Peyer's patch (tissue), 4 donors: ENCODE results near the gene PAOX. TPM values are rescaled to one million over a fixed set of nuclear protein-coding genes. Genes with fewer than 3 reads are reported as not detected.
A peak's percentile ranks its signal among the peaks of the same experiment; 100 is the strongest.

Experiments
- DNase-seq, 3 donors: peaks; one replicate each; pipeline ENCODE4 v3.0.0-alpha.2; 2017 to 2019
- H3K27ac ChIP-seq, 4 donors: fragments of 200-600 bp; sonication (generic); one replicate each; pipeline ENCODE4 v1.5.1; 2016 to 2019
- H3K27me3 ChIP-seq, 2 donors: fragments of 200-600 bp; sonication (generic); one replicate each; pipeline ENCODE4 v1.5.1; 2019
- H3K36me3 ChIP-seq, 3 donors: fragments of 200-600 bp; sonication (generic); one replicate each; pipeline ENCODE4 v1.5.1; 2016 to 2019
- H3K4me1 ChIP-seq, 4 donors: fragments of 200-600 bp; sonication (generic); one replicate each; pipeline ENCODE4 v1.5.1; 2016 to 2019
- H3K4me3 ChIP-seq, 4 donors: fragments of 200-600 bp; sonication (generic); 1 replicate in 3 of 4; 2 replicates in 1 of 4; pipeline ENCODE4 v1.5.1; 2016 to 2019; ENCODE audit warnings: mild to moderate bottlenecking in 1 of 4
- H3K9me3 ChIP-seq, 4 donors: fragments of 200-600 bp; sonication (generic); one replicate each; pipeline ENCODE4 v1.5.1; 2016 to 2019; ENCODE audit warnings: mild to moderate bottlenecking in 1 of 4
- POLR2A ChIP-seq, 2 donors: fragments of 450-650 bp; IDR thresholded peaks; one replicate each; pipeline ENCODE4 v1.5.1; 2017; ENCODE audit warnings: antibody characterized with exemption in 2 of 2, mild to moderate bottlenecking in 2 of 2, moderate library complexity in 2 of 2
- total RNA-seq, 4 donors: library from RNA; depleted of rRNA; stranded (reverse); fragments of >200 nt; gene quantifications; one replicate each; pipeline ENCODE4 v1.1.0, GENCODE V29; 2016
- TF ChIP-seq, protein P1 (sequence below), 6 experiments: fragments of 450-650 bp in 4 of 6; fragments of 200-600 bp in 2 of 6; sonication (generic) in 1 of 6; IDR thresholded peaks; one replicate each; pipeline ENCODE4 v1.5.1; 2017 to 2019; ENCODE audit warnings: antibody characterized with exemption in 6 of 6, mild to moderate bottlenecking in 3 of 6, moderate library complexity in 1 of 6

PAOX gene
- total RNA-seq, 4 donors from 2014 or later = 19.8 to 53.7 (median 36.9) TPM

DNA sequence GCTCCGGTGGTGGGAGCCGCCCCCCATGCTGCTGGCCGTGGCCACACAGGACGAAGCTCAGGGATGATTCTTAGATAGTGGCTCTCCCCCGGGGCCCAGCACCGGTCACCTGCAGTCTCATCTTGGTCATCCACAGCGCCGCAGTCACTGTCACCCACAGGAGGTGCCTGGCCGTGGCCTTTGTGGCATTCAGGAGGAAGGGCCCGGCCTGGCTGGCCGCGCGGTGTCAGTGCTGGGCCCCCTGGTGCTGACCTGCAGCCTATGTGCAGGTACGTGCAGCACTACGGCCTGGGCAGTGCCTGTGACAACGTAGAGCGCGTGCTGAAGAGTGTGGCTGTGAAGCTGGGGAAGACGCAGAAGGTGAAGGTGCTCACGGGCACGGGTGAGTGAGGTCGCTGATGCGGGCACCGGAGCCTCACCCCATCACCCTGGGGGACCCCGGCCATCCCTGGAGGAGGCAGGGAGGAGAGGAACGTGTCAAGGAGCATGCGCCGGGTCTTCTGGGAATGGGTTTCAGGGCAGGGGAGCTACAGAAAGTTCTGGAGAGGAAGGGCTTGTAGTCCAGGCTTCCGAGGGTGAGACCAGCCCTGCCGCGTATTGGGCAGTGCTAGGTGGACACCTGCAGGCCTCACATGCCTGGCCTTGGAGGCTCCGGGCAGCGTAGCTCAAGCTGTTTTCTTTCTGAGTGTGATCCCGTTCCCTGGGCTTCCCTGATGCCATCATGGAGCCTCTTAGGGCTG, 40.3 kb downstream of the PAOX start:
- Histone ChIP-seq H3K36me3 (peaks cover 0 to 44% (median 0%) of the 10 kb centered on the region in 3 donors), H3K27me3 (peaks cover 0 to 3% of the 10 kb centered on the region in 2 donors), H3K27ac (no peak overlapping the region), H3K9me3 (peaks cover 0 to 2% (median 0%) of the 10 kb centered on the region in 4 donors), H3K4me1 (peaks cover 0 to 8% (median 0%) of the 10 kb centered on the region in 4 donors), H3K4me3 (no peak overlapping the region)
- no peak for DNase-seq
- TF ChIP-seq, protein P1, sequence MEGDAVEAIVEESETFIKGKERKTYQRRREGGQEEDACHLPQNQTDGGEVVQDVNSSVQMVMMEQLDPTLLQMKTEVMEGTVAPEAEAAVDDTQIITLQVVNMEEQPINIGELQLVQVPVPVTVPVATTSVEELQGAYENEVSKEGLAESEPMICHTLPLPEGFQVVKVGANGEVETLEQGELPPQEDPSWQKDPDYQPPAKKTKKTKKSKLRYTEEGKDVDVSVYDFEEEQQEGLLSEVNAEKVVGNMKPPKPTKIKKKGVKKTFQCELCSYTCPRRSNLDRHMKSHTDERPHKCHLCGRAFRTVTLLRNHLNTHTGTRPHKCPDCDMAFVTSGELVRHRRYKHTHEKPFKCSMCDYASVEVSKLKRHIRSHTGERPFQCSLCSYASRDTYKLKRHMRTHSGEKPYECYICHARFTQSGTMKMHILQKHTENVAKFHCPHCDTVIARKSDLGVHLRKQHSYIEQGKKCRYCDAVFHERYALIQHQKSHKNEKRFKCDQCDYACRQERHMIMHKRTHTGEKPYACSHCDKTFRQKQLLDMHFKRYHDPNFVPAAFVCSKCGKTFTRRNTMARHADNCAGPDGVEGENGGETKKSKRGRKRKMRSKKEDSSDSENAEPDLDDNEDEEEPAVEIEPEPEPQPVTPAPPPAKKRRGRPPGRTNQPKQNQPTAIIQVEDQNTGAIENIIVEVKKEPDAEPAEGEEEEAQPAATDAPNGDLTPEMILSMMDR (IDR thresholded peaks at IDR 0.05) = no peak
- no peak for TF ChIP-seq POLR2A (IDR thresholded peaks at IDR 0.05)

DNA sequence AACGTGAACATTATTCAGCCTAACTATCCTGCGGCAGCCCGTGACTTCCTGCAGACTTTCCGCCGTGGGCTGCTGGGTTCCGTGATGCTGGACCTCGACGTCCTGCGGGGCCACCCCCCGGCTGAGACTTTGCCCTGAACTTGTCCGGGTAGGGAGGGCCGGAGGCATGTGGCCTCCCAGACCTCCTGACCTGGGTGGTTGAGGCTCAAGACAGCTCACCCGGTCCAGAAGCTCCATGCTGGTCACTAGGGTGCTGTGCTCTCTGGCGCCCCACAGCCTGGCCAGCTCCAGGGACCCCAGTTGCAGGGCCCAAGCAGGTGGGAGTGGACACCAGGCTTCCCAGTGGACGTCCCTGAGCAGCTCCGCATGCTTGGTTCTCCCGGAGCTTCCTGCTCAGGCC, 41.0 kb downstream of the PAOX start:
- Histone ChIP-seq H3K4me3 (no peak overlapping the region), H3K4me1 (peaks cover 0 to 8% (median 0%) of the 10 kb centered on the region in 4 donors), H3K27me3 (peaks cover 0 to 3% of the 10 kb centered on the region in 2 donors), H3K9me3 (no peaks in the 10 kb centered on the region), H3K27ac (no peak overlapping the region), H3K36me3 (peaks cover 0 to 39% (median 0%) of the 10 kb centered on the region in 3 donors)
- no peak for DNase-seq
- TF ChIP-seq, protein P1 (IDR thresholded peaks at IDR 0.05) = no peak
- no peak for TF ChIP-seq POLR2A (IDR thresholded peaks at IDR 0.05)

- no peaks in the 10 kb centered on the region for H3K9me3 ChIP-seq
- peaks cover 0 to 3% of the 10 kb centered on the region in 2 donors for H3K27me3 ChIP-seq
- H3K4me1 ChIP-seq = peaks cover 0 to 8% (median 0%) of the 10 kb centered on the region in 4 donors
- H3K27ac ChIP-seq = no peak overlapping the region
- TF ChIP-seq, protein P1 (IDR thresholded peaks at IDR 0.05) = no peak
- TF ChIP-seq POLR2A (IDR thresholded peaks at IDR 0.05) = no peak
- H3K36me3 ChIP-seq = peaks cover 0 to 34% (median 0%) of the 10 kb centered on the region in 3 donors
- no peak for DNase-seq
- no peak overlapping the region for H3K4me3 ChIP-seq
Observed at GRCh38 chr10:133420579-133420978, 41.5 kb downstream of the PAOX start.

- Histone ChIP-seq H3K9me3 (no peaks in the 10 kb centered on the region), H3K36me3 (peaks cover 0 to 29% (median 0%) of the 10 kb centered on the region in 3 donors), H3K27ac (no peak overlapping the region), H3K27me3 (peaks cover 0 to 3% of the 10 kb centered on the region in 2 donors), H3K4me3 (no peak overlapping the region), H3K4me1 (peaks cover 0 to 8% (median 0%) of the 10 kb centered on the region in 4 donors)
- no peak for TF ChIP-seq POLR2A (IDR thresholded peaks at IDR 0.05)
- TF ChIP-seq, protein P1 (IDR thresholded peaks at IDR 0.05) = no peak
- peak in 1 of 3 donors; percentile 43 for DNase-seq
Observed at GRCh38 chr10:133421336-133422222, 42.5 kb downstream of the PAOX start.

DNA sequence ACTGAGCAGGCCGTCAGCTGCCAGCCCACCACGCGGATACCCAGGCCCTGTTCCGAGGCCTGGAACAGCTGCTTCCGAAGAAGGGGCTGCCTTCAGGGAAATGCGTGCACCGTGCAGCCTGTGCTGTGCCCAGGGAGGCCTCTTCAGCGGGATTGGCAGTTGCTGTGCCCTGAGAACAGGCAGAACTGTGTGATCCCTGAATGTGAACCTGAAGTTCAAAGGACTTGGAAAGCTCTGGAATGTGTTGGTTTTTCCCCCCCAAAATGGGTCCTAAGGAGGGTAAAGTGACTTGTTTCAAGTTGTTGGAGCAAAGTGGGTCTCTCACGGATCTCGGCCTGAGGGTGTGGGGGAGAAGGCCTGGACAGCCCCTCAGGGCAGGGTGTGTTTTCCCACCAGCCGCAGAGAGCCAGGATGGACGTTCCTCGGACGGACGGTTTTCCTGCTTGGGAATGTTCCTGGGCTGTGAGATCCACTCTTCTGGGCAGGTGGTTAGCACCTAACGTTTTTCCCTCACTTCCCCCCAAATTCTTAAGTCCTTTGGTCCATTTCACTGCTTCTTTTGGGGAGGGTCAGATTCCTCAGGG, 43.3 kb downstream of the PAOX start:
- H3K4me3 ChIP-seq = no peak overlapping the region
- H3K27me3 ChIP-seq = peaks cover 0 to 3% of the 10 kb centered on the region in 2 donors
- H3K27ac ChIP-seq = no peak overlapping the region
- H3K9me3 ChIP-seq = no peaks in the 10 kb centered on the region
- H3K36me3 ChIP-seq = peaks cover 0 to 29% (median 0%) of the 10 kb centered on the region in 3 donors
- TF ChIP-seq POLR2A (IDR thresholded peaks at IDR 0.05) = no peak
- TF ChIP-seq, protein P1 (IDR thresholded peaks at IDR 0.05) = no peak
- H3K4me1 ChIP-seq = peaks cover 0 to 8% (median 0%) of the 10 kb centered on the region in 4 donors
- no peak for DNase-seq
